HG02840 (cell line): ENCODE results near the gene NGDN.

ENCODE experiments used
- ATAC-seq: cut with Tn5 transposase; IDR thresholded peaks from one replicate; pipeline ENCODE4 v1.9.1; 2021; ENCODE audit warnings: mild to moderate bottlenecking, moderate library complexity, moderate number of reproducible peaks; ENCODE audit not compliant: unreplicated experiment, low FRiP score

NGDN gene

DNA sequence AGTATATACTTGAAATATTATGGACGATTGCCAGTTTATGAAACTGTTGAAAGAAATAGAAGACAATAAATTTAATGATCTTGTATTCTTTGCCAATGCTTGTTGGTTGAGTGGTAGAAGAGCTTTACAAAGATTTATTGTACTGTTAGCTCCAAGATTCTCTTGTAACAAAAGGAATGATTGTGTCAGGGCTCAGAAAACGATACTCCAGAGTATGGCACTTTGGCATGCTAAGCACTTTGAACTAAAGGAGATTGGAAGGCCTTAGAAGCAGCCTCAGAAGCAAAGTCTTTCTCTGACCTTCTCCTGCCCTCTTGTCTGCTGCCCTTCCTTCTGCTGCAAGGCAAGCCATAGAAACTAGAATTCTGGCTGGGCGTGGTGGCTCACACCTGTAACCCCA, 4.2 kb upstream of the NGDN start:
- ATAC-seq = no peak

DNA sequence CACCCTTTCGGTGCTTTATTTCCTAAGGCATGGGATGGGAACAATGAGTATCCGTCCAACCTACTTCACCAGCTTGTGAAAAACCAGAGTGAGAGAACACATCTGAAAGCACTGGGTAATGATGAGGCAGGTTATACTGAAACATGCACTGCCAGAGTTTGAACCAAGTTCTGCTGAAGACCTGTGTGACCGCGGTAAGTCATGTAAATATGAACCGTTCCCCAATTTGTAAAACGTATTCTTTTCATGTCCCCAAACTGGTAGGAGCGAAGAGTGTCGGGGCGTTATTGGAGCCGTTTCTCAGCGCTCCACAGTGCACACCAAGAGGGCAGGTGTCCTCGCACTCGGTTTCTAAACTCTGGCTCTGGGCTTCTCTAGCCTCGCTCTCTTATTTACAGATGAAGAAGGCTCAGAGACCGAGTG, 788 bp upstream of the NGDN start:
- ATAC-seq = no peak

DNA sequence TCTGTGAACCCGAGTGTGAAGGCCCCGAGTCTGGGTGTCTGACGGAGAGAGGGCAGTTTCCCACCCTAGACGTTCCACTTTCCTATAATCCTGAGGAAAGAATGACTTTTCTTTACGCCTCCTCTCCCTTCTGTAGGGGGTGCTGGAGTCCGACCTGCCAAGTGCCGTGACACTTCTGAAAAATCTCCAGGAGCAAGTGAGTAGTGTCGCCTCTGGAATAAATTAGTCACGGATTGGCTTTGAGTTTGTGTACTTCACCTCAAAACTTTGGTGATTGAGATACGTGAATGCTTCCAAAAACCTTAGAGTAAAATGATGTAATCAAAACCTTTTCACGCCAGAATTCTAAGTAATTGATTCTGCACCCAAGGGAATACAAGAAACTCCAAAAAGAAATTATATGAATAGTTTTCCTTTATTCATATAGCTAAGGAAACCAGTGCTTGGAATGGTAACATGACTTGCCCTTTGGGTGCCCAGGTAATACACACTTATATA, 452 bp downstream of the NGDN start:
- no peak for ATAC-seq

DNA sequence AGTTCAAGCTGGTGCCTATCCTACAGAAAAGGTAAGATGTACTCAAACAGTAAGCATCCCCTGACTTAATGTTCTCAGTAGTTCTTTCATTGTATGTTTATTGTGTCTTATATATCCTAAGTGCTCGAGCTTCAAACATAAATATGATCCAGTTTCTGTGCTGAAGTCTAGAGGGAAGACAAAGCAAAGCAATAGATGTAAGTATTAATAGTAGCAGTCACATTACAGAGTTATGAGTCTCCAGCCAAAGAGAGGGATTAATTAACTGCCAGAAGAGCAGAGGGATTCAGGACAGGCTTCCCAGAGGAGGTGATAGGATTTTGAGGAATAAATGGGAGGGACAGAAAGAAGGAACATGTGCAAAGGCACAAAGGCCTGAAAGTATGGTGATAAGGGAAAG, 1.4 kb downstream of the NGDN start:
- no peak for ATAC-seq

DNA sequence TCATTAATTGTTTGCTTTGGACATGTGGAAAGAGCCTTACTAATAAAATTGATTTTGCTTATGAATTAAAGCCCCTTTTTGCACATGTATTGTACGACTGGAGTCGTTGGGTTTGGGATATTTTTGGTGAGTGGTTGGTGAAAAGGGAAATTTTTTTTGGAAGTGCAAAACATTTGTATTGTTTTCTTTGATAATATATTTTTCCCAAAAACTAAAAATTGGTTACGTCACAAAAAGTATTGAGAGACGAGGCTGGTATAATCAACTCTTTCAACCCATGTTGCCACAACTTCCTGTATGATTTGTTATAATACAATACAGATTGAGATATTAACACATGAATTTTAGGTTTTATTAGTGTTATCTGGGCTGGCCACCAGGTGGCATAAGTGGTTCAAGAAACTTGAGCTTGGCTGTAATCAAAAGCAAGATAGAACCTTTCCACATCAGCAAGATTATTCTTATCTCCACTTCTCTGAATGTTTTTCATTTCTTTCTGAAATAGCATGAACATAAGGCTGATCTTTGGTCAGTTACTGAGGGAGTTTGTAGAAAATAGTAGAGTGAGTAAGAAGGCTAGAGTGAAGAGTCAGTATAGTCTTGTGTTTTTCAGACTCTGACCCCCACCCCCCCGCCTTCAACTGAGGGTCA, 8.7 kb downstream of the NGDN start:
- no peak for ATAC-seq

DNA sequence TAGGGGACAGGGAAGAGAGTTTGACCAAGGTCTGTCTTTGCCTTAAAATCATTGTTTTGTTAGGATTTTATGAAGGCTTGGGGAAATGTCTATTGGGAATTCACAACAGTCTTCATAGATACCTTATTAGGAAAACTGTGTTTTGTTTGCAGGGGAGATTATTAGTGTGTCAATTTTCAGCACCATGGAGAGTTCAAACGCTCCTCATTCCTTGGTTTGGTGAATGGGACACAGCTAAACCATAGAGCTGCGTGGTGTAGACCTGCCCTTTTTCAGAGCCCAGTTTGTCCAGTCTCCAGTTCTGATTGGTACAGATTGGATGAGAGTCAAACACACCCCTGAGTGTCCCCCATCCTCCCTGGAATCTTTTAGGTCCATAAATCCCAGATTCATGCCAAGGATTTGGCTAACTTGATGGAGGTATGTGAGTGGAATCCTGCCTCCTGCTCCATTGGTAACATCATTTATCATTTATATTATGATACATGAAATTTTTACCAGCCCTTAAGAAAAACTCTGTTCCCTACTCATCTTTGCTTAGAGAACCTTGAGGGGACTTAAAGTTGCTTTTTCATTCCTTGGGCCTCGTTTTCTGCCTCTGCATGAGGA, 12.0 kb downstream of the NGDN start:
- ATAC-seq = no peak

DNA sequence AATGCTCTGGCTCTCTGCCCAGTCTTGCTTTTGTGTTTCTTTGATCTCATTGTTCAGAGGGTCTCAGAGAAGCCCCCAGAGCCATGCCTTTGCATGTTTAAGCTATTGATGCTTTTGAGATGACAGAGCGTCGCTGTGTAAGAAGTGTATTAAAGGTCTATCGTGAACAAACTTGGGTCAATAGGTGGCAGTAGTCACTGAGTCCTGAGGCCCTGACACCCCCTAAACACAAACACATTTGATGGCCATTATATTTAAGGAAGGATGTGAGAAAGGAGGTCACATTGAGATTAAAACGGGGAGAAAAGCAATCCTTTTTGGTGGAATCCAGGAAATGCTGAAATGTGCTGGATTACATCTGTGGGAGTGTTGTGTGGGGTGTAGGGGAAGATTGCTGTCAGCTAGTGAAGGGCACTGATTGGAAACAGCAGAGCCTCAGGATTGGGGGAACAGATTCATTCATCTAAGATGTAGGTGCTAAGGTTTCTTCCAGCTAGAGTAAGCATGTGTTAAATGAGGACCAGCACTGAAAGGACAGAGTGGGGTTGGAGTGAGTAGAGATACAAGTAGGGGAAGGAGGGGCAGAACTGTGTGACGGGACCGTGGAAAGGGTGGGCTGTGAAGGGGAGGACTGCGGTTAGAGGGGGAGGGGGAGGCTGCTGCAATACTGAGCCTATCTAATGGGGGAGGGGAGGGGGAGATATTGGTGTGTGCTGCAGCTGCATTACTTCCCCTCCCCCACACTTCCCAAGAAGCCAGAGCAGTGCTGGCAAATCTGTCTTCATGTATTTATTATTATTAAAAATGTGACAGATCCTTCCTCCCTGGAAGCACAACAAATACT, 12.7 kb downstream of the NGDN start:
- ATAC-seq = no peak

DNA sequence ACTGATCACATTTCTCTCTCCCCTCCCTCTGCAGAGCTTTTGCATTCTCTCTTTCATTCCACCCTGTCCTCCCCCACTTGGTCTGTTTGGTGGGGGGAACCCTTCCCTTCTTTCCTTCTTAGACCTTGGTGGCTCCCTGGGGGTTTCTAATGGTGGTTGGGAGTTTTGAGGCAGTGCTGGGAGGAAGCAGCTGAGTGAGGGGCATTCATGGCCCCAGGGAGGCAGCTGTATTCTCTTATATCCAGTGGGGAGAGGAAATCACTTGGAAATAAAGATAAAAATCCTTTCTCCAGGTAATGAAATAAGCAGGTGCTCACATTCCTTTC, 13.3 kb downstream of the NGDN start:
- no peak for ATAC-seq

DNA sequence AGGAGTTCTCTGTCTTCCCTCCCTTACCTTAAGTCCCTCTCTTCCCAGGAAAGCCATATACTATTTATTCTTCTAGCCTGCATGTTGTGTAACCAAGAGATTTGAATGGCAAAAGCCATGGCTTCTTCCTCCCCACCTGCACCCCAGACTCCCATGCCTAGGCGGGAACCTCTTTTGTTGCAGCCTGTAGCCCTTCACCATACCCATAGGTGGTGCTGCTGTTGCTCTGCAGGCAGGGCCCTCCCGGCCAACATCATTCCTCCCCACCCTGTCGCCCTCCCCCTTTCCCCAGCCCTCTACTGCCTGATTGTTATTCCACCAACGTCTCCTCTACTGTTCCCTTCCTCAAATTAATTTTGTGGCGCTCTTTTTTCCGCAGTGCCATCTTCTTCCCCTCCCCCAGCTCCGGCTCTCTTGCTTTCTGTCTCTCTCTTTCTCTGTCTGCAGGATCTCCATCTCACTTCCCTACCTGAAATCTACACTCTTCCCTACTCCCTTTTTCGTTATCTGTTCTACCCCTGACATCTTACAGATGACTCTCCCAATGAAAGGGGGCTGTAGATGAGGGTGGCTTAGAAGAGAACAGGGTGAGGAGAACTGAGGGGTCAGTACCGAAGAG, 13.8 kb downstream of the NGDN start:
- ATAC-seq = no peak

DNA sequence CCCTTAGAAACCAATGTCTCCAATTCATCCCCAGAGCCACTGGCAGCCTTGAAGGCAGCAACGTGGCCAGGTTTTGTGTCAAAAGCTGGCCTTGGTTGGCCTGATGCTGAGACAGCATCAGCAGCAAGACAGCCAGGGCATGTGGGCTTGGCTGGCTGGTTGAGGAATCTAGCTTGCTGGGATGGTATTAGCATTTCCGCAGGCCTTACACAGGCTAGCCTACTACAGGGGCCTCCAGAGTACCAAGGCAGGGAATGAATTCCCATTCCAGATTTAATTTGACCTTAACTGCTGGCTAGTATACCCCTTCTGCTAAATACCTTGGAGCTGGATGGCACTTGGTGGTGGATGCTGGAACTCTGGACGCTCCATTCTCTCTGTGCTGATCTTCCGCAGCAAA, 15.8 kb downstream of the NGDN start:
- ATAC-seq = no peak

DNA sequence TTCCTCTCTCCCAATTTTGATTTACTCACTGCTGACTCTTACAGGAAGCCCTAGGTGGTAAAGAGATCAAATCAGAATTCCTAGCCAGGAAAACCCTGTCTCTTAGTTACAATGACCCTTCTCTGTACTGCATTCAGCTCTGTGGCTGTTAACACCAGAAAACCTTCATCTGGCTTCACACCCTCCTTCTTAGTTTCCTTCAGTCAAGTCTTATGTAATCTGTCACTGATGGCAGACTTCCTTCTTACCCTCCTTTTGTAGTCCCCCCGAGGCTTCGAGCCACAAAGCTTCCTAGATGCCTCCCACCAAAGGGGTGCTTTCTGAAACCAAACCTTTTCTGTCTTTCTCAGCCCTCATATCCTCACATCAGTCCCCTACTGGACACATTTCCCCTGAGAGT, 16.5 kb downstream of the NGDN start:
- ATAC-seq = no peak

DNA sequence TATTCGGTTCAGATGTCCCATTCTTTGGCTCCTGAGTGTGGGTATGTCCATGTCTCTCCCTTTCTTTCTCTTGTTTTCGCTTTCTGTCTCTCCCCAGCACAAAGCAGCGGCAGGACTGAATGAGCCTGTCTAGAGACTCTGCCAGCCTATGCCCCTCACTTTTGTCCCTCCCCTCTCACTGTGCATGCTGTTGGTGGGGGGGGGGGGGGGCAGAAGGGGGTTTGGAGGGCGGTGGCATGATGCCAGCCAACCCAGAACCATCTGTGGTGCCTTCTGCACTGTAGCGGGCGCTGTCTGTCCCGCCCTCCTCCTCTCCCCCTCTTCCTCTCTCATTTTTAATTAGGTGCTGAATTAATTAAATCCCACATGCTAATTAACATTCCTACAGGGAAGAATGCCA, 17.7 kb downstream of the NGDN start:
- no peak for ATAC-seq

DNA sequence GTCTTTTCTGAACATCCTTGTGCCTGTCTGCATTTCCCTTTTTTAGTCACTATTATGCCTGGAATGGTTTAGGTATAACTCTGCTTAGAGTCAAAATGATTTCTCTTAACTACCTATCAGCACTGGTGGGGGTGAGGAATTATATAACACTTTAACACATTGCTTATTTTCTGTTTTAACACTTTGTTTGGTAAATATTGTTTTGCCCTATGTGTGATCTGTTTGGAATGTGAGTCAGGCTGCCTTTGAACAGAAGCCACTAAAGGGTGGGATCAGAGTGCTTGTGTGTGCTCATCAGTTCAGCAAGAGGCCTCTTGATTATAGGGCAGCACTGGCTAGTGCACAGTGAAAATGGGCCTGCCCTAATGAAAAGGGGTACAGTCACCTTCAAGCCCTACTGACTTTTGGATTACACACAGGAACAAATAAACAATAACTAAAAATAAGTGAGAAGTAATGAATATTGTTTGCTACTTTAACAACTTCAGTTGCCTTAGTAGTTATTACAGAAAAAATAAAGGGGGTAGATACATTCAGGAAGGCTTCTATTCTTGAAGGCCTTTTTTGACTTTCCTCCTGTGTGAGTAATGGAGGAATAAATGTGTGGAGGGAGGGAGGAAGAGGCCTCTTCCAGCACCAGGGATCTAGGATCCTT, 23.2 kb downstream of the NGDN start:
- no peak for ATAC-seq

DNA sequence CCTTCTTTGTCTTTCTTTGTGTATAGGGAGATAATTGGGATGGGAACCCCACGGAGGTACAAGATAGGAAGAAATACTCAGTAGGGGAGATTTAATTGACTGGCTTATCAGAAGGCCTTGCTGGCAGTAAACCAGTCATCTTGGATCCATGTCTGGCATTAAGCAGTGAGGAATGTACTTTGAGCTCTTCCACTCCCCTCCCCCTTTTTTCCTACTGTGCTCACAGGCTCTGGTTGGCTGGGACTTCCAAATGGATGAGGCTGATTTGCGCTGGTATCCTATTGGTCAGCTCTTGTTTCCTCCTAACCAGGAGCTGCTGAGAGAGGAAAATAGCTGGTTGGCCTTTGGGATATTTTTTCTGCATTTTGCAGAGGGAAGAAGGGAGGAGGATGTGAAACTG, 24.7 kb downstream of the NGDN start:
- no peak for ATAC-seq

DNA sequence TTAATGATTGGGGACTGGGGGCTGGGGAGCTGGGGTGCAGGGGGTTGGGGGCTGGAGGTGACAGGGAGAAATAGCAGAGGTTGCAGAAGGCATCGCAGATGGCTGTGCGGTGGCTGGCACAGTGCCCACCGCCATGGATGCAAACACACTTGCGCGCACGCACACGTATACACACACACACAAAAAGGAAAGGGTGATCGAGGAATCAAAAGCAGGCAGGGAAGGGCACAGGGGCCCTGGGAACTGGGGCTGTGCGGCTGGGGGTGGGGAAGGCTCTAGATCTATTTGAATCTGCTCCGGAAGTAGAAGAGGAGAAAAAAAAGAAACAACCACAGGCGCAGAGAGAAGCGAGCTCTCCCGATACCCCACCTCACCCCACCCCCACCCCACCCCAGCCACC, 42.7 kb downstream of the NGDN start:
- ATAC-seq = no peak

DNA sequence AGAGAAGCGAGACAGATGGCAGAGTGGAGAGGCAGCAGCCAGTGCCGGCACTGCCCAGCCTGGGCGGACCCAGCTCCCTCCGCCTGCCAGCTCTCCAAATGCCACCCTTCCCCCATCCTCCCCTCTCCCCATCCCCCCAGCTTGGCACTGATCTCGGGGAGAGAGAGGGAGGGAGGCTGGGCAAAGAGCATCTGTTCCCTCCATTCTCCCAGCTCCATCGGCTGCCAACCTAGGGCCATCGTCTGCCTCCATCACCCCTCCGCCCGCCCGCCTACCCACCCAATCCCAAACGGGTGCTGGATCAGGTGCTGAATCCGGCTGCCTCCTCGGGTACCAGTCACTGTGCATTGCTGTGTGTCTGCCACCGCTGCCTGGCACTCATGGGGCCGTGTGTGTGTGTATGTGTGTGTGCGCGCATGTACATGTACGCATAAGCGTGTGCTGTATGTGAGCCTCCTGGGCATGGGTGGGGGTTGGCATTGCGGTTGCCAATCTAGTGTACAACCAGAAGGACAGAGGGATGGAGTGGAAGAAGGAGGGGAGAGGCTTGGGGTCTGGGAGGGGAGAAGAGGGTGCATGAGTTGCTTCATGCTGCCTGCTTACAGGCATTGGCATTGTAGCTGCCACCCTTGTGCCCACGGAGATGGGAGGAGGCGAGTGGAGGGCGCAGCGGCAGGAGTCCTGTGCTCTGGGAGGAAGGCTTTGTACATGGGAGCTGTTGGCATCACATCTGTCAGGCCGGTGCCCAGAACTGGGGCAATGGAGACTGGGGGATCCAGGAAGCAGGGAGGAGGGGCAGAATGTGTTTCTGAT, 43.7 kb downstream of the NGDN start:
- ATAC-seq = no peak

DNA sequence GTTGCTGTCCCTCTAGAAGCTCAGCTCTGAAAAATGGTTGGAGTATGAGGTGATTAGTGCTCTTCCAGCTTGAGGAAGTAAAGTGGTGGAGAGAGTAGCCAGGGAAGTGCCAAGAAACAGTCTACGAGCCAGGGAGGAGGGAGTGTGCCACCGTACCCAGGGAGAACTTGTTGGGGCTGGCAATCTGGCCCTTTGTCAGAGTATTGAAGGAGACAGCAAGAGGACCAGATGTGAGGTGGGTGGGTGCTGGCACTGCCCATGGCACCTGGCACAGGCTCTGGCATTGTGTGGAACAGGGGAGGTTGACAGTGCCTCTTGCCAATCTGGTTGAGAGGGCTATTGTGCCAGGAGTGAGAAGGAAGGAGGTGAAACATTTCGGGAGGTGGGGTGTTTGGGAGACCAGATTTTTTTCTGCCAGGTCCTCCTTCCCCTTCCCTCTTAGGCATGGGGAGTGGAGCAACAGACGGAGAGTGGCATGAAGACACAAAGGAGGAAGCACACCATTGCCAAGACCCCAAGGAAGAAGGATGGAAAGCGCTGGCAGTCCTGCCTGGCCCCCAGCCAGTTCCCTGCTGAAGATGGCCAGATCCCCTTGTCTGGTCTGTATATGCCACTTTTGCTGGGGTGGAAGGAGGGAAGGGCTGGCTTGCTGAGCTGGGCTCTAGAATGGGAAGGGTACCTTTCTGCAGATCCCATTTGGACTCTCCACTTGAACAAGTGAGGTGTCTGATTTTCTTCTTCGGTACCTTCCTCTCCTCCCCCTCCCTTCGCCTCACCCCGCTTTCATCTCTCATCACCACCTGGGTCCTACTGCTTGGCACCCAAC, 44.5 kb downstream of the NGDN start:
- no peak for ATAC-seq

DNA sequence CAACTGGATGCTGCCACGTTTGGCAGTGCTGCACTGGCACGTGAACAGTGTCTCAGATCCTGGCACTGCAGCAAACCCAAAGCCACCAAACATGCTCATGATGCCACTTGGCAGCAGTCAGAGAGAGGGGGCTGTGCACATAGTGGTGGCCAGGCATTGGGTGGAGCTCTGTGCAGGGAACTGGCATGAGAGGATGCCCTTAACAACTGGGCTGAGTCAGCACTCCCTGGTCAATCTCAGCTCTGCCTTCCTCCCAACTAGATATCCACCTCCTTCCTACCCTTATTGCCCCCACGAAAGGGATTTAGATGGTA, 45.1 kb downstream of the NGDN start:
- ATAC-seq = no peak

DNA sequence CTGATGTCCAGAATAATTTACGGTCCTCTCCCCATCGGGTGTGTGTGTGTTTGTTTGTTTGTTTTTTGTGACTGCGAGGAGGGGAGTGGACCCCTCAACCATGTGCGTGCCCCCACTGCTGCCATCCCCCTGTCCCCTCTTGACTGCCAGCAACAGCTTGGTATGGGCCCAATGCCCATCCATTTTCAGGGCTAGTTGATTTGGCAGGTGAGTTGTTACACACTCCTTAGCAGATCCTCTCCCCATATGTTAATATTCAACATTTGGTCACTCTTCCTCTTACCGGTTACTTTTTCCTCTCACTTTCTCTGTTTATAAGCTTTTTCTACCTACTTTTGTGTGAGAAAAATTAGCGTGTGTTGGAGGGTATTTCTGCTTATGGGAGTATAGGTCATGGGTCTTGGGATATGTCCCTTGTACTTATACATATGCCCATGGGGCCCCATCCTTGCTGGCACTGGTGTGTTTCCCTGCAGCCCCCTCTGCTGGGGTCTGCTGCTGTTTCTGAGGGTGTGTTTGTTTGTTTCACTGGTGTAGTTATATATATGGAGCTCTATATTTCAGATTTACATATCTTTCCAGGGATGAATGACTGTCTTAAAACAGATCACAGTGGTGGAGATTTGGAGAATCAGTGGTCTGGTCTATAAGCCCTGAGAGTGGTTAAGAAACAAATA, 48.3 kb downstream of the NGDN start:
- no peak for ATAC-seq
